SH-SY5Y (cell line): ENCODE results near the gene FBXL13.

Experiments used
- GATA2 ChIP-seq: IDR thresholded peaks from 2 replicates; pipeline ENCODE4 v1.6.1; 2011; ENCODE audit warnings: mild to moderate bottlenecking, low read depth, low read length
- GATA3 ChIP-seq: IDR thresholded peaks from 2 replicates; pipeline ENCODE4 v1.6.1; 2011; ENCODE audit warnings: low read depth, mild to moderate bottlenecking, low read length, moderate library complexity

- TF ChIP-seq GATA3, result no peak
- TF ChIP-seq GATA2, result no peak
Observed at GRCh38 chr7:103003004-103003403, 71.6 kb downstream of the FBXL13 start.
